CD14-positive monocyte (primary cell): Measurements from ENCODE around the gene ARHGEF33. TPM values are rescaled to one million over a fixed set of nuclear protein-coding genes. Genes with fewer than 3 reads are reported as not detected.

ENCODE experiments used
- DNase-seq, 3 donors: peaks; one replicate each; pipeline ENCODE4 v3.0.0-alpha.2; 2011 to 2022
- H2AFZ ChIP-seq: 2 replicates; pipeline ENCODE4 v1.6.0; 2012; ENCODE audit warnings: mild to moderate bottlenecking, low read depth, low read length, inconsistent platforms; ENCODE audit not compliant: insufficient read depth, poor library complexity, severe bottlenecking
- H3K27ac ChIP-seq, 2 donors: 1 replicate in 1 of 2; 2 replicates in 1 of 2; pipeline ENCODE4 v1.5.1; 2012 to 2013; ENCODE audit warnings: low read length in 2 of 2, control low read depth in 1 of 2, inconsistent platforms in 1 of 2, low read depth in 1 of 2, mild to moderate bottlenecking in 1 of 2
- H3K27me3 ChIP-seq, 2 donors: one replicate each; pipeline versions ENCODE4 v1.6.0 to v1.6.1; 2011 to 2013; ENCODE audit warnings: low read length in 2 of 2; ENCODE audit not compliant: control insufficient read depth in 2 of 2, insufficient read depth in 2 of 2
- H3K36me3 ChIP-seq, 2 donors: replicated peaks in 1 of 2; 1 replicate in 1 of 2; 2 replicates in 1 of 2; pipeline versions ENCODE4 v1.5.1 to v1.6.1; 2012 to 2013; ENCODE audit warnings: low read length in 2 of 2, control low read depth in 1 of 2, inconsistent platforms in 1 of 2, mild to moderate bottlenecking in 1 of 2; ENCODE audit not compliant: insufficient read depth in 2 of 2, control insufficient read depth in 1 of 2
- H3K4me1 ChIP-seq, 2 donors: 1 replicate in 1 of 2; 2 replicates in 1 of 2; pipeline versions ENCODE4 v1.5.1 to v1.6.1; 2012 to 2013; ENCODE audit warnings: low read length in 2 of 2, control low read depth in 1 of 2, inconsistent platforms in 1 of 2, mild to moderate bottlenecking in 1 of 2, moderate library complexity in 1 of 2; ENCODE audit not compliant: insufficient read depth in 2 of 2, control insufficient read depth in 1 of 2
- H3K4me2 ChIP-seq: replicated peaks from 2 replicates; pipeline ENCODE3; 2012; ENCODE audit warnings: low read length, moderate library complexity, mild to moderate bottlenecking; ENCODE audit not compliant: poor library complexity, severe bottlenecking; ENCODE audit errors: extremely low read depth
- H3K4me3 ChIP-seq, 3 experiments: fragments of 200-600 bp in 1 of 3; sonication (generic) in 1 of 3; replicated peaks in 1 of 3; 1 replicate in 2 of 3; 2 replicates in 1 of 3; pipeline ENCODE4 v1.5.1; 2011 to 2013; ENCODE audit warnings: low read length in 3 of 3, mild to moderate bottlenecking in 3 of 3, control low read depth in 2 of 3, low read depth in 2 of 3, inconsistent platforms in 1 of 3, moderate library complexity in 1 of 3
- H3K79me2 ChIP-seq: 2 replicates; pipeline ENCODE4 v1.6.0; 2012; ENCODE audit warnings: mild to moderate bottlenecking, control low read depth, inconsistent platforms, low read length, moderate library complexity; ENCODE audit not compliant: insufficient read depth
- H3K9ac ChIP-seq: 2 replicates; pipeline ENCODE4 v1.6.0; 2017; ENCODE audit warnings: low read length, mild to moderate bottlenecking; ENCODE audit not compliant: insufficient read depth, poor library complexity, severe bottlenecking
- H3K9me3 ChIP-seq, 2 donors: replicated peaks in 1 of 2; 1 replicate in 1 of 2; 2 replicates in 1 of 2; pipeline versions ENCODE4 v1.5.1 to v1.6.1; 2012 to 2013; ENCODE audit warnings: low read length in 2 of 2, control low read depth in 1 of 2; ENCODE audit not compliant: control insufficient read depth in 1 of 2, insufficient read depth in 1 of 2
- H4K20me1 ChIP-seq: 2 replicates; pipeline ENCODE4 v1.6.0; 2012; ENCODE audit warnings: mild to moderate bottlenecking, low read length, control low read depth, moderate library complexity; ENCODE audit not compliant: insufficient read depth
- H3K27ac Mint-ChIP-seq, 7 donors: one replicate each; pipeline ENCODE4 v1.8.0; 2020; ENCODE audit warnings: mild to moderate bottlenecking in 7 of 7, mixed read lengths in 7 of 7, moderate library complexity in 6 of 7, inconsistent platforms in 2 of 7
- H3K27me3 Mint-ChIP-seq, 3 donors: one replicate each; pipeline ENCODE4 v1.8.0; 2021 to 2022; ENCODE audit warnings: low read depth in 3 of 3, mild to moderate bottlenecking in 3 of 3, mixed read lengths in 3 of 3, moderate library complexity in 3 of 3, inconsistent platforms in 1 of 3
- H3K36me3 Mint-ChIP-seq, 2 donors: one replicate each; pipeline ENCODE4 v1.8.0; 2020; ENCODE audit warnings: mixed read lengths in 2 of 2, inconsistent platforms in 1 of 2, mild to moderate bottlenecking in 1 of 2
- H3K4me1 Mint-ChIP-seq: one replicate; pipeline ENCODE4 v1.8.0; 2020; ENCODE audit warnings: mild to moderate bottlenecking, mixed read lengths
- H3K4me3 Mint-ChIP-seq, 2 donors: one replicate each; pipeline ENCODE4 v1.8.0; 2020; ENCODE audit warnings: mild to moderate bottlenecking in 2 of 2, mixed read lengths in 2 of 2, moderate library complexity in 1 of 2
- H3K9me3 Mint-ChIP-seq, 7 donors: one replicate each; pipeline ENCODE4 v1.8.0; 2020 to 2022; ENCODE audit warnings: mixed read lengths in 7 of 7, mild to moderate bottlenecking in 6 of 7, moderate library complexity in 6 of 7, inconsistent platforms in 2 of 7
- WGBS: methylation state at CpG from one replicate; pipeline ENCODE4 v1.1.5; 2013; ENCODE audit warnings: missing lambda C conversion rate; ENCODE audit not compliant: insufficient coverage; 5-methylcytosine and 5-hydroxymethylcytosine counted together
- intact Hi-C, 2 donors: fragments of 100-400 bp; cut with micrococcal nuclease; formaldehyde crosslinking; loops; one replicate each; pipeline versions ENCODE4 v1.15.0 to v1.15.1; 2023
- polyA plus RNA-seq, 3 donors: library from polyadenylated mRNA; depleted of rRNA in 1 of 3; unstranded in 2 of 3; stranded (reverse) in 1 of 3; fragments of 300-500 nt in 2 of 3; fragments of >200 nt in 1 of 3; fragmentation: Illumina TruSeq in 2 of 3; gene quantifications; 1 replicate in 2 of 3; 2 replicates in 1 of 3; pipeline ENCODE4 v1.2.3, GENCODE V29; 2012 to 2021
- TF ChIP-seq, protein P1 (sequence below): fragments of 200-600 bp; IDR thresholded peaks from one replicate; pipeline ENCODE4 v1.8.0; 2022; ENCODE audit warnings: antibody characterized with exemption, mild to moderate bottlenecking

ARHGEF33 gene
- polyA plus RNA-seq, 3 donors, result 0.33 TPM; not detected in 2

DNA sequence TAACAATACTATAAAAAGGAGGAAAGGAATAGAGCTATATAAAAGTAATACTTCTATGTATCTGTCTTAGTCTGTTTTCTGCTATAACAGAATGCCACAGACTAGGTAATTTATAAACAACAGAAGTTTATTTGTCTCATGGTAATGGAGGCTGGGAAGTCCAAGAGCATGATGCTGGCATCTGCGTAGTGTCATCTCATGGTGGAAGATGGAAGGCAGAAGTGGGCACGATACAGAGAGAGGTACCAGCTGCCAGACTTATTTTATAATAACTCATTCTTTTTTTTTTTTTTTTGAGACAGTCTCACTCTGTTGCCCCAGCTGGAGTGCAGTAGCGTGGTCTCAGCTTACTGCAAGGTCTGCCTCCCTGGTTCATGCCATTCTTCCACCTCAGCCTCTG lies 18.2 kb upstream of the ARHGEF33 start:
- Histone ChIP-seq H3K79me2 (peaks cover 59% of the 10 kb centered on the region), H2AFZ (no peak overlapping the region), H3K36me3 (peaks cover 16 to 23% of the 10 kb centered on the region in 2 donors), H4K20me1 (no peaks in the 10 kb centered on the region), H3K9ac (no peak overlapping the region), H3K4me1 (peaks cover 12 to 16% of the 10 kb centered on the region in 2 donors), H3K27ac (no peak overlapping the region), H3K27me3 (no peaks in the 10 kb centered on the region), H3K4me2 (no peak overlapping the region), H3K4me3 (no peak overlapping the region), H3K9me3 (peaks cover 11 to 12% of the 10 kb centered on the region in 2 donors)
- DNase-seq, result no peak
- TF ChIP-seq, protein P1, sequence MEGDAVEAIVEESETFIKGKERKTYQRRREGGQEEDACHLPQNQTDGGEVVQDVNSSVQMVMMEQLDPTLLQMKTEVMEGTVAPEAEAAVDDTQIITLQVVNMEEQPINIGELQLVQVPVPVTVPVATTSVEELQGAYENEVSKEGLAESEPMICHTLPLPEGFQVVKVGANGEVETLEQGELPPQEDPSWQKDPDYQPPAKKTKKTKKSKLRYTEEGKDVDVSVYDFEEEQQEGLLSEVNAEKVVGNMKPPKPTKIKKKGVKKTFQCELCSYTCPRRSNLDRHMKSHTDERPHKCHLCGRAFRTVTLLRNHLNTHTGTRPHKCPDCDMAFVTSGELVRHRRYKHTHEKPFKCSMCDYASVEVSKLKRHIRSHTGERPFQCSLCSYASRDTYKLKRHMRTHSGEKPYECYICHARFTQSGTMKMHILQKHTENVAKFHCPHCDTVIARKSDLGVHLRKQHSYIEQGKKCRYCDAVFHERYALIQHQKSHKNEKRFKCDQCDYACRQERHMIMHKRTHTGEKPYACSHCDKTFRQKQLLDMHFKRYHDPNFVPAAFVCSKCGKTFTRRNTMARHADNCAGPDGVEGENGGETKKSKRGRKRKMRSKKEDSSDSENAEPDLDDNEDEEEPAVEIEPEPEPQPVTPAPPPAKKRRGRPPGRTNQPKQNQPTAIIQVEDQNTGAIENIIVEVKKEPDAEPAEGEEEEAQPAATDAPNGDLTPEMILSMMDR, result no peak
- Mint-ChIP-seq H3K4me1 (peaks cover 30% of the 10 kb centered on the region), H3K36me3 (peaks cover 31 to 37% of the 10 kb centered on the region in 2 donors), H3K27me3 (no peaks in the 10 kb centered on the region), H3K4me3 (no peak overlapping the region), H3K9me3 (peaks cover 16 to 32% (median 27%) of the 10 kb centered on the region in 7 donors), H3K27ac (no peak overlapping the region)
- WGBS, result 100% methylated on average over 1 of the region's 3 CpGs
- intact Hi-C loops, result no loop called here

DNA sequence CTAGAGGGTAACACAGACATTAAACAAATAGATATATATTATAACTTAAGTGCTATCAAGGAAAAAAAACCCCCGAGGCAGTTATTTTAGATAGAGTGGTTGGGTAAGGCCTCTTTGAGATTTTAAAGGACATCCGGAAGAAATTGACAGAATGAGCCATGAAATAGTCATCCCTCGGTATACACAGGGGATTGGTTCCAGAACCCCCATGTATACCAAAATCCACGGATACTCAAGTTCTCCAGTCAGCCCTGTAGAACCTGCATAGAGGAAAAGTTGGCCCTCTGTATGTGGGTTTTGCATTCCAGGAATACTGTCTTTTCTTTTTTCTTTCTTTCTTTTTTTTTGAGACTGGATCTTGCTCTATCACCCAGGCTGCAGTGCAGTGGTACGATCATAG lies 15.9 kb upstream of the ARHGEF33 start:
- Histone ChIP-seq H3K9ac (no peak overlapping the region), H3K9me3 (peaks cover 11 to 12% of the 10 kb centered on the region in 2 donors), H4K20me1 (no peaks in the 10 kb centered on the region), H3K27me3 (no peaks in the 10 kb centered on the region), H3K4me1 (peaks cover 15 to 17% of the 10 kb centered on the region in 2 donors), H3K79me2 (peaks cover 56% of the 10 kb centered on the region), H3K36me3 (peaks cover 0 to 4% of the 10 kb centered on the region in 2 donors), H3K27ac (no peak overlapping the region), H3K4me2 (no peak overlapping the region), H2AFZ (no peak overlapping the region), H3K4me3 (no peak overlapping the region)
- Mint-ChIP-seq H3K4me3 (no peak overlapping the region), H3K27me3 (no peaks in the 10 kb centered on the region), H3K4me1 (peaks cover 33% of the 10 kb centered on the region), H3K36me3 (peaks cover 16 to 21% of the 10 kb centered on the region in 2 donors), H3K9me3 (peaks cover 16 to 32% (median 27%) of the 10 kb centered on the region in 7 donors), H3K27ac (no peak overlapping the region)
- TF ChIP-seq, protein P1, result no peak
- intact Hi-C loops, result no loop called here
- WGBS, result 100% methylated on average over 1 of the region's 5 CpGs
- DNase-seq, result no peak
